ENCODE results near the gene TYMP.

The TYMP gene

GRCh38 chr22:50483106-50483505 lies 46.7 kb downstream of the TYMP start:
- H4K20me1 ChIP-seq (ENCODE audit: insufficient read depth, low read length): no peaks in the 10 kb centered on the region
- no peak overlapping the region for H3K9ac ChIP-seq (ENCODE audit: low read length)
- H2AFZ ChIP-seq (ENCODE audit: low read length): no peak overlapping the region
- H3F3A ChIP-seq (ENCODE audit: insufficient read depth, low read length): no peaks in the 10 kb centered on the region
- peaks cover 4% of the 10 kb centered on the region; the same call in 1 of the 2 replicates for H3K27me3 ChIP-seq (ENCODE audit: insufficient read depth, low read length)
- no peaks in the 10 kb centered on the region for H3K36me3 ChIP-seq (ENCODE audit: insufficient read depth, low read length)
- H3K79me2 ChIP-seq (ENCODE audit: insufficient read depth, low read length): no peaks in the 10 kb centered on the region
- no peak overlapping the region for H3K4me3 ChIP-seq (ENCODE audit: low read depth, low read length, poor library complexity, severe bottlenecking)
- no peak overlapping the region for H3K27ac ChIP-seq (ENCODE audit: low read depth, low read length, poor library complexity, severe bottlenecking)
- H3K4me1 ChIP-seq (ENCODE audit: insufficient read depth, low read length, severe bottlenecking): peaks cover 28% of the 10 kb centered on the region
- no peaks in the 10 kb centered on the region for H3K9me2 ChIP-seq (ENCODE audit: low read depth, low read length)
- TF ChIP-seq EZH2 (IDR thresholded peaks at IDR 0.05; ENCODE audit: borderline replicate concordance, low read length) (no peak), CTCF (IDR thresholded peaks at IDR 0.05; ENCODE audit: low read length) (no peak)
- no peaks in the 10 kb centered on the region for H3K9me3 ChIP-seq (ENCODE audit: low read length)
- H3K4me2 ChIP-seq (ENCODE audit: low read length): no peak overlapping the region

GRCh38 chr22:50482107-50483074 lies 47.4 kb downstream of the TYMP start:
- no peaks in the 10 kb centered on the region for H4K20me1 ChIP-seq (ENCODE audit: insufficient read depth, low read length)
- no peaks in the 10 kb centered on the region for H3K9me2 ChIP-seq (ENCODE audit: low read depth, low read length)
- H3K4me1 ChIP-seq (ENCODE audit: insufficient read depth, low read length, severe bottlenecking): peaks cover 27% of the 10 kb centered on the region
- no peaks in the 10 kb centered on the region for H3K9me3 ChIP-seq (ENCODE audit: low read length)
- H3F3A ChIP-seq (ENCODE audit: insufficient read depth, low read length): no peaks in the 10 kb centered on the region
- H3K9ac ChIP-seq (ENCODE audit: low read length): peak overlapping the region; percentile 32
- peak overlapping the region; percentile 64 for H3K4me2 ChIP-seq (ENCODE audit: low read length)
- no peaks in the 10 kb centered on the region for H3K36me3 ChIP-seq (ENCODE audit: insufficient read depth, low read length)
- H2AFZ ChIP-seq (ENCODE audit: low read length): no peak overlapping the region
- H3K4me3 ChIP-seq (ENCODE audit: low read depth, low read length, poor library complexity, severe bottlenecking): peak overlapping the region; percentile 50
- no peak overlapping the region for H3K27ac ChIP-seq (ENCODE audit: low read depth, low read length, poor library complexity, severe bottlenecking)
- peaks cover 4% of the 10 kb centered on the region; the same call in 1 of the 2 replicates for H3K27me3 ChIP-seq (ENCODE audit: insufficient read depth, low read length)
- H3K79me2 ChIP-seq (ENCODE audit: insufficient read depth, low read length): no peaks in the 10 kb centered on the region
- TF ChIP-seq CTCF (IDR thresholded peaks at IDR 0.05; ENCODE audit: low read length) (no peak), EZH2 (IDR thresholded peaks at IDR 0.05; ENCODE audit: borderline replicate concordance, low read length) (no peak)

- Histone ChIP-seq H3K27ac (ENCODE audit: low read depth, low read length, poor library complexity, severe bottlenecking) (no peak within 1 kb of the TSS), H3K9me2 (ENCODE audit: low read depth, low read length) (no peaks in the 10 kb centered on the region), H2AFZ (ENCODE audit: low read length) (no peak within 1 kb of the TSS), H3K27me3 (ENCODE audit: insufficient read depth, low read length) (peaks cover 4% of the 10 kb centered on the region; the same call in 1 of the 2 replicates), H3K36me3 (ENCODE audit: insufficient read depth, low read length) (no peaks in the 10 kb centered on the region), H3K4me3 (ENCODE audit: low read depth, low read length, poor library complexity, severe bottlenecking) (peak within 1 kb of the TSS; percentile 50), H3K4me1 (ENCODE audit: insufficient read depth, low read length, severe bottlenecking) (peaks cover 19% of the 10 kb centered on the region), H3F3A (ENCODE audit: insufficient read depth, low read length) (no peaks in the 10 kb centered on the region), H3K4me2 (ENCODE audit: low read length) (peak within 1 kb of the TSS; percentile 64), H3K9ac (ENCODE audit: low read length) (peak within 1 kb of the TSS; percentile 32), H3K79me2 (ENCODE audit: insufficient read depth, low read length) (no peaks in the 10 kb centered on the region), H3K9me3 (ENCODE audit: low read length) (no peaks in the 10 kb centered on the region), H4K20me1 (ENCODE audit: insufficient read depth, low read length) (no peaks in the 10 kb centered on the region)
- TF ChIP-seq EZH2 (IDR thresholded peaks at IDR 0.05; ENCODE audit: borderline replicate concordance, low read length) (no peak), CTCF (IDR thresholded peaks at IDR 0.05; ENCODE audit: low read length) (no peak)
Observed at GRCh38 chr22:50481440-50482106, 48.2 kb downstream of the TYMP start, which contains the start of gene ADM2. ADM2 (plus strand) TSS chr22:50481543; CDS start chr22:50481848, 305 bp downstream.

Data from OCI-LY1 (cell line).